IMR-90 (cell line): ENCODE measurements around the gene GABBR1. TPM values are rescaled to one million over a fixed set of nuclear protein-coding genes. Genes with fewer than 3 reads are reported as not detected.

Experiments
- ATAC-seq: fragments of 200-7000 bp; cut with Tn5 transposase; 2 replicates; pipeline ENCODE4 v1.9.1; 2020; ENCODE audit warnings: low read depth, mild to moderate bottlenecking, moderate library complexity
- BruUV-seq: library from RNA; stranded (reverse); fragments of 400-500 nt; replicated peaks from 2 replicates; lab custom pipeline; 2021; lab: Mats Ljungman, UMichigan
- CTCF ChIA-PET: fragments of 300-600 bp; formaldehyde crosslinking; extraction: SDS; loops from one replicate; lab custom pipeline; 2021; ENCODE audit warnings: antibody characterized with exemption; lab: Yijun Ruan, JAX
- POLR2A ChIA-PET: fragments of 300-600 bp; sonication (Branson Sonifier 250); formaldehyde crosslinking; loops from one replicate; lab custom pipeline; 2022; ENCODE audit warnings: antibody characterized with exemption; ENCODE audit not compliant: unreplicated experiment; lab: Charles Lee
- DNase-seq: peaks from one replicate; pipeline ENCODE4 v3.0.0; 2013
- H2AFZ ChIP-seq: replicated peaks from 2 replicates; pipeline ENCODE3; 2013; ENCODE audit warnings: low read length, mild to moderate bottlenecking; ENCODE audit not compliant: poor library complexity
- H2AK5ac ChIP-seq: 2 replicates; pipeline ENCODE4 v1.6.1; 2013; ENCODE audit warnings: low read depth, low read length, inconsistent platforms
- H2AK9ac ChIP-seq: replicated peaks from 2 replicates; pipeline ENCODE3; 2013; ENCODE audit warnings: mild to moderate bottlenecking, low read depth, low read length, moderate library complexity; ENCODE audit not compliant: poor library complexity
- H2BK120ac ChIP-seq: 2 replicates; pipeline ENCODE4 v1.6.1; 2013; ENCODE audit warnings: low read depth, low read length, inconsistent platforms
- H2BK15ac ChIP-seq: 3 replicates; pipeline ENCODE4 v1.6.1; 2013; ENCODE audit warnings: low read depth, low read length, inconsistent platforms
- H2BK20ac ChIP-seq: 2 replicates; pipeline ENCODE4 v1.6.1; 2013; ENCODE audit warnings: low read depth, mild to moderate bottlenecking, inconsistent platforms, low read length, moderate library complexity
- H2BK5ac ChIP-seq: 2 replicates; pipeline ENCODE4 v1.6.1; 2013; ENCODE audit warnings: mild to moderate bottlenecking, low read depth, low read length, inconsistent platforms; ENCODE audit not compliant: poor library complexity, severe bottlenecking
- H3K14ac ChIP-seq: replicated peaks from 2 replicates; pipeline ENCODE4 v1.6.1; 2013; ENCODE audit warnings: low read depth, low read length, inconsistent platforms
- H3K18ac ChIP-seq: 2 replicates; pipeline ENCODE4 v1.6.1; 2013; ENCODE audit warnings: low read depth, low read length, control low read depth
- H3K23ac ChIP-seq: 2 replicates; pipeline ENCODE4 v1.6.1; 2013; ENCODE audit warnings: low read depth, low read length, inconsistent platforms
- H3K27ac ChIP-seq: 2 replicates; pipeline ENCODE4 v1.5.1; 2013; ENCODE audit warnings: mild to moderate bottlenecking, control low read depth, low read length; ENCODE audit not compliant: insufficient read depth
- H3K27me3 ChIP-seq: 2 replicates; pipeline ENCODE4 v1.6.1; 2013; ENCODE audit warnings: low read length; ENCODE audit not compliant: control insufficient read depth, insufficient read depth
- H3K36me3 ChIP-seq: 2 replicates; pipeline ENCODE4 v1.6.1; 2013; ENCODE audit warnings: low read length, mixed read lengths; ENCODE audit not compliant: control insufficient read depth, insufficient read depth
- H3K4ac ChIP-seq: 2 replicates; pipeline ENCODE4 v1.6.1; 2013; ENCODE audit warnings: low read depth, low read length, inconsistent platforms
- H3K4me1 ChIP-seq: 2 replicates; pipeline ENCODE4 v1.6.1; 2013; ENCODE audit warnings: low read length, mixed read lengths; ENCODE audit not compliant: control insufficient read depth, insufficient read depth
- H3K4me2 ChIP-seq: 2 replicates; pipeline ENCODE4 v1.6.1; 2013; ENCODE audit warnings: low read depth, mild to moderate bottlenecking, control low read depth, low read length, moderate library complexity
- H3K4me3 ChIP-seq: 2 replicates; pipeline ENCODE4 v1.5.1; 2013; ENCODE audit warnings: low read depth, mild to moderate bottlenecking, control low read depth, low read length, moderate library complexity; ENCODE audit not compliant: insufficient read depth
- H3K56ac ChIP-seq: 2 replicates; pipeline ENCODE4 v1.6.1; 2013; ENCODE audit warnings: low read length, inconsistent platforms; ENCODE audit not compliant: insufficient read depth; ENCODE audit errors: extremely low read depth
- H3K79me1 ChIP-seq, 2 experiments: 2 replicates each; pipeline ENCODE4 v1.6.1; 2013; ENCODE audit warnings: low read length in 2 of 2, inconsistent platforms in 1 of 2, low read depth in 1 of 2
- H3K9ac ChIP-seq: 2 replicates; pipeline ENCODE4 v1.6.1; 2013; ENCODE audit warnings: low read depth, low read length, control low read depth
- H3K9me1 ChIP-seq: 2 replicates; pipeline ENCODE4 v1.6.1; 2013; ENCODE audit warnings: low read length, inconsistent platforms; ENCODE audit not compliant: insufficient read depth
- H3K9me3 ChIP-seq: 2 replicates; pipeline ENCODE4 v1.6.1; 2013; ENCODE audit warnings: low read length; ENCODE audit not compliant: control insufficient read depth, insufficient read depth
- H4K20me1 ChIP-seq: 2 replicates; pipeline ENCODE4 v1.6.1; 2013; ENCODE audit warnings: low read length, inconsistent platforms; ENCODE audit not compliant: insufficient read depth
- H4K5ac ChIP-seq: 2 replicates; pipeline ENCODE4 v1.6.1; 2013; ENCODE audit warnings: mild to moderate bottlenecking, low read depth, low read length, control low read depth
- H4K8ac ChIP-seq, 2 experiments: 2 replicates each; pipeline ENCODE4 v1.6.1; 2013; ENCODE audit warnings: low read depth in 2 of 2, low read length in 2 of 2, control low read depth in 1 of 2, inconsistent platforms in 1 of 2
- H4K91ac ChIP-seq: 2 replicates; pipeline ENCODE4 v1.6.1; 2013; ENCODE audit warnings: low read depth, low read length, inconsistent platforms; ENCODE audit not compliant: insufficient read depth
- BHLHE40 ChIP-seq: fragments of 150-350 bp; IDR thresholded peaks from 2 replicates; pipeline ENCODE4 v1.6.1; 2016; ENCODE audit warnings: mild to moderate bottlenecking, low read depth, low read length
- FOS ChIP-seq: fragments of 150-350 bp; IDR thresholded peaks from 2 replicates; pipeline ENCODE4 v1.6.1; 2016; ENCODE audit warnings: low read depth, low read length
- MAFK ChIP-seq: IDR thresholded peaks from 2 replicates; pipeline ENCODE4 v1.6.1; 2012; ENCODE audit warnings: low read depth, low read length, improper control_type of control experiment
- MXI1 ChIP-seq: IDR thresholded peaks from 2 replicates; pipeline ENCODE4 v1.6.1; 2012; ENCODE audit warnings: low read depth, mild to moderate bottlenecking, low read length, moderate library complexity, borderline replicate concordance
- USF2 ChIP-seq: fragments of 150-350 bp; IDR thresholded peaks from 2 replicates; pipeline ENCODE4 v1.6.1; 2017; ENCODE audit warnings: mild to moderate bottlenecking, antibody characterized with exemption, low read length, low read depth
- WGBS, 2 experiments: methylation state at CpG; one replicate each; pipeline versions ENCODE4 v1.1.5 to v1.1.7; 2013; ENCODE audit warnings: missing lambda C conversion rate in 2 of 2; ENCODE audit not compliant: insufficient read length in 1 of 2; ENCODE audit errors: extremely low coverage in 2 of 2; 5-methylcytosine and 5-hydroxymethylcytosine counted together
- dilution Hi-C: fragments of 300-500 bp; cut with HindIII; formaldehyde crosslinking; loops from one replicate; pipeline ENCODE4 v1.14.3; 2018; ENCODE audit warnings: low sequenced_read_pairs; ENCODE audit not compliant: unreplicated experiment
- in situ Hi-C: fragments of 300-500 bp; cut with MboI; formaldehyde crosslinking; loops from 3 replicates; pipeline ENCODE4 v1.14.3; 2019; ENCODE audit warnings: low sequenced_read_pairs, inconsistent platforms, mixed read lengths
- intact Hi-C: fragments of 100-400 bp; cut with micrococcal nuclease; formaldehyde crosslinking; loops from 2 replicates; pipeline ENCODE4 v1.10.0; 2022
- polyA plus RNA-seq, 3 experiments: library from polyadenylated mRNA; depleted of rRNA; stranded (reverse); fragments of >200 nt; gene quantifications; 2 replicates each; pipeline ENCODE4 v1.2.3, GENCODE V29; 2012; ENCODE audit warnings: low replicate concordance in 1 of 3
- total RNA-seq: library from RNA; depleted of rRNA; stranded (reverse); fragments of >200 nt; gene quantifications from 2 replicates; pipeline ENCODE4 v1.2.3, GENCODE V29; 2012
- TF ChIP-seq, protein P1 (sequence below): fragments of 150-350 bp; IDR thresholded peaks from 2 replicates; pipeline ENCODE4 v1.6.1; 2016; ENCODE audit warnings: low read depth, mild to moderate bottlenecking, low read length, moderate library complexity, borderline replicate concordance

Gene GABBR1
- total and polyA plus RNA-seq, 2 of the 4 experiments (the other 2 are of a cell fraction), result 5.9 to 31.5 TPM

GRCh38 chr6:29547573-29547972, 85.4 kb downstream of the GABBR1 start:
- CTCF ChIA-PET, result no interaction called here
- H3K9me3 ChIP-seq, result no peaks in the 10 kb centered on the region
- POLR2A ChIA-PET, result no interaction called here
- H4K91ac ChIP-seq, result no peak overlapping the region
- H3K4me2 ChIP-seq, result no peak overlapping the region
- no TSS peak for BruUV-seq
- H2BK5ac ChIP-seq, result no peak overlapping the region
- H4K20me1 ChIP-seq, result no peaks in the 10 kb centered on the region
- no peak overlapping the region for H3K14ac ChIP-seq
- ATAC-seq, result no peak
- H4K5ac ChIP-seq, result no peak overlapping the region
- no peaks in the 10 kb centered on the region for H3K27me3 ChIP-seq
- no peak overlapping the region for H2AFZ ChIP-seq
- H3K9ac ChIP-seq, result no peak overlapping the region
- H2AK5ac ChIP-seq, result no peak overlapping the region
- H3K9me1 ChIP-seq, result no peaks in the 10 kb centered on the region
- in situ Hi-C loops (no loop called here), dilution Hi-C loops (no loop called here), intact Hi-C loops (no loop called here)
- no peak for TF ChIP-seq USF2
- TF ChIP-seq BHLHE40, result no peak
- TF ChIP-seq, protein P1, sequence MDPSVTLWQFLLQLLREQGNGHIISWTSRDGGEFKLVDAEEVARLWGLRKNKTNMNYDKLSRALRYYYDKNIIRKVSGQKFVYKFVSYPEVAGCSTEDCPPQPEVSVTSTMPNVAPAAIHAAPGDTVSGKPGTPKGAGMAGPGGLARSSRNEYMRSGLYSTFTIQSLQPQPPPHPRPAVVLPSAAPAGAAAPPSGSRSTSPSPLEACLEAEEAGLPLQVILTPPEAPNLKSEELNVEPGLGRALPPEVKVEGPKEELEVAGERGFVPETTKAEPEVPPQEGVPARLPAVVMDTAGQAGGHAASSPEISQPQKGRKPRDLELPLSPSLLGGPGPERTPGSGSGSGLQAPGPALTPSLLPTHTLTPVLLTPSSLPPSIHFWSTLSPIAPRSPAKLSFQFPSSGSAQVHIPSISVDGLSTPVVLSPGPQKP, result no peak
- no peak for TF ChIP-seq MXI1
- no peak for TF ChIP-seq MAFK
- no peak for TF ChIP-seq FOS
- H3K4ac ChIP-seq, result no peak overlapping the region
- DNase-seq, result no peak
- H2AK9ac ChIP-seq, result no peak overlapping the region
- no peak overlapping the region for H2BK20ac ChIP-seq
- no peak overlapping the region for H2BK15ac ChIP-seq
- no CpG with 5 or more reads among the region's 3 CpGs for WGBS, 2 experiments
- H3K18ac ChIP-seq, result no peak overlapping the region
- no peaks in the 10 kb centered on the region for H3K4me1 ChIP-seq
- no peak overlapping the region for H4K8ac ChIP-seq
- no peak overlapping the region for H3K27ac ChIP-seq
- H3K79me1 ChIP-seq, result no peaks in the 10 kb centered on the region
- H3K4me3 ChIP-seq, result no peak overlapping the region
- H3K56ac ChIP-seq, result no peak overlapping the region
- H3K23ac ChIP-seq, result no peak overlapping the region
- H3K36me3 ChIP-seq, result no peaks in the 10 kb centered on the region
- no peak overlapping the region for H2BK120ac ChIP-seq
